IMR-90 (cell line): ENCODE results near the gene DEFB131B. TPM values are rescaled to one million over a fixed set of nuclear protein-coding genes. Genes with fewer than 3 reads are reported as not detected.

Experiments used
- ATAC-seq: fragments of 200-7000 bp; cut with Tn5 transposase; 2 replicates; pipeline ENCODE4 v1.9.1; 2020; ENCODE audit warnings: low read depth, mild to moderate bottlenecking, moderate library complexity
- BruUV-seq: library from RNA; stranded (reverse); fragments of 400-500 nt; replicated peaks from 2 replicates; lab custom pipeline; 2021; lab: Mats Ljungman, UMichigan
- CTCF ChIA-PET: fragments of 300-600 bp; formaldehyde crosslinking; extraction: SDS; loops from one replicate; lab custom pipeline; 2021; ENCODE audit warnings: antibody characterized with exemption; lab: Yijun Ruan, JAX
- POLR2A ChIA-PET: fragments of 300-600 bp; sonication (Branson Sonifier 250); formaldehyde crosslinking; loops from one replicate; lab custom pipeline; 2022; ENCODE audit warnings: antibody characterized with exemption; ENCODE audit not compliant: unreplicated experiment; lab: Charles Lee
- DNase-seq: peaks from one replicate; pipeline ENCODE4 v3.0.0; 2013
- H2AFZ ChIP-seq: replicated peaks from 2 replicates; pipeline ENCODE3; 2013; ENCODE audit warnings: low read length, mild to moderate bottlenecking; ENCODE audit not compliant: poor library complexity
- H2AK5ac ChIP-seq: 2 replicates; pipeline ENCODE4 v1.6.1; 2013; ENCODE audit warnings: low read depth, low read length, inconsistent platforms
- H2AK9ac ChIP-seq: replicated peaks from 2 replicates; pipeline ENCODE3; 2013; ENCODE audit warnings: mild to moderate bottlenecking, low read depth, low read length, moderate library complexity; ENCODE audit not compliant: poor library complexity
- H2BK120ac ChIP-seq: 2 replicates; pipeline ENCODE4 v1.6.1; 2013; ENCODE audit warnings: low read depth, low read length, inconsistent platforms
- H2BK15ac ChIP-seq: 3 replicates; pipeline ENCODE4 v1.6.1; 2013; ENCODE audit warnings: low read depth, low read length, inconsistent platforms
- H2BK20ac ChIP-seq: 2 replicates; pipeline ENCODE4 v1.6.1; 2013; ENCODE audit warnings: low read depth, mild to moderate bottlenecking, inconsistent platforms, low read length, moderate library complexity
- H2BK5ac ChIP-seq: 2 replicates; pipeline ENCODE4 v1.6.1; 2013; ENCODE audit warnings: mild to moderate bottlenecking, low read depth, low read length, inconsistent platforms; ENCODE audit not compliant: poor library complexity, severe bottlenecking
- H3K14ac ChIP-seq: replicated peaks from 2 replicates; pipeline ENCODE4 v1.6.1; 2013; ENCODE audit warnings: low read depth, low read length, inconsistent platforms
- H3K18ac ChIP-seq: 2 replicates; pipeline ENCODE4 v1.6.1; 2013; ENCODE audit warnings: low read depth, low read length, control low read depth
- H3K23ac ChIP-seq: 2 replicates; pipeline ENCODE4 v1.6.1; 2013; ENCODE audit warnings: low read depth, low read length, inconsistent platforms
- H3K27ac ChIP-seq: 2 replicates; pipeline ENCODE4 v1.5.1; 2013; ENCODE audit warnings: mild to moderate bottlenecking, control low read depth, low read length; ENCODE audit not compliant: insufficient read depth
- H3K27me3 ChIP-seq: 2 replicates; pipeline ENCODE4 v1.6.1; 2013; ENCODE audit warnings: low read length; ENCODE audit not compliant: control insufficient read depth, insufficient read depth
- H3K36me3 ChIP-seq: 2 replicates; pipeline ENCODE4 v1.6.1; 2013; ENCODE audit warnings: low read length, mixed read lengths; ENCODE audit not compliant: control insufficient read depth, insufficient read depth
- H3K4ac ChIP-seq: 2 replicates; pipeline ENCODE4 v1.6.1; 2013; ENCODE audit warnings: low read depth, low read length, inconsistent platforms
- H3K4me1 ChIP-seq: 2 replicates; pipeline ENCODE4 v1.6.1; 2013; ENCODE audit warnings: low read length, mixed read lengths; ENCODE audit not compliant: control insufficient read depth, insufficient read depth
- H3K4me2 ChIP-seq: 2 replicates; pipeline ENCODE4 v1.6.1; 2013; ENCODE audit warnings: low read depth, mild to moderate bottlenecking, control low read depth, low read length, moderate library complexity
- H3K4me3 ChIP-seq: 2 replicates; pipeline ENCODE4 v1.5.1; 2013; ENCODE audit warnings: low read depth, mild to moderate bottlenecking, control low read depth, low read length, moderate library complexity; ENCODE audit not compliant: insufficient read depth
- H3K56ac ChIP-seq: 2 replicates; pipeline ENCODE4 v1.6.1; 2013; ENCODE audit warnings: low read length, inconsistent platforms; ENCODE audit not compliant: insufficient read depth; ENCODE audit errors: extremely low read depth
- H3K79me1 ChIP-seq, 2 experiments: 2 replicates each; pipeline ENCODE4 v1.6.1; 2013; ENCODE audit warnings: low read length in 2 of 2, inconsistent platforms in 1 of 2, low read depth in 1 of 2
- H3K9ac ChIP-seq: 2 replicates; pipeline ENCODE4 v1.6.1; 2013; ENCODE audit warnings: low read depth, low read length, control low read depth
- H3K9me1 ChIP-seq: 2 replicates; pipeline ENCODE4 v1.6.1; 2013; ENCODE audit warnings: low read length, inconsistent platforms; ENCODE audit not compliant: insufficient read depth
- H3K9me3 ChIP-seq: 2 replicates; pipeline ENCODE4 v1.6.1; 2013; ENCODE audit warnings: low read length; ENCODE audit not compliant: control insufficient read depth, insufficient read depth
- H4K20me1 ChIP-seq: 2 replicates; pipeline ENCODE4 v1.6.1; 2013; ENCODE audit warnings: low read length, inconsistent platforms; ENCODE audit not compliant: insufficient read depth
- H4K5ac ChIP-seq: 2 replicates; pipeline ENCODE4 v1.6.1; 2013; ENCODE audit warnings: mild to moderate bottlenecking, low read depth, low read length, control low read depth
- H4K8ac ChIP-seq, 2 experiments: 2 replicates each; pipeline ENCODE4 v1.6.1; 2013; ENCODE audit warnings: low read depth in 2 of 2, low read length in 2 of 2, control low read depth in 1 of 2, inconsistent platforms in 1 of 2
- H4K91ac ChIP-seq: 2 replicates; pipeline ENCODE4 v1.6.1; 2013; ENCODE audit warnings: low read depth, low read length, inconsistent platforms; ENCODE audit not compliant: insufficient read depth
- FOS ChIP-seq: fragments of 150-350 bp; IDR thresholded peaks from 2 replicates; pipeline ENCODE4 v1.6.1; 2016; ENCODE audit warnings: low read depth, low read length
- NFE2L2 ChIP-seq: fragments of 150-350 bp; IDR thresholded peaks from 2 replicates; pipeline ENCODE4 v1.6.1; 2016; ENCODE audit warnings: low read depth, mild to moderate bottlenecking, low read length
- RCOR1 ChIP-seq: IDR thresholded peaks from 2 replicates; pipeline ENCODE4 v1.6.1; 2012; ENCODE audit warnings: mild to moderate bottlenecking, low read length, improper control_type of control experiment; ENCODE audit not compliant: insufficient replicate concordance
- WGBS, 2 experiments: methylation state at CpG; one replicate each; pipeline versions ENCODE4 v1.1.5 to v1.1.7; 2013; ENCODE audit warnings: missing lambda C conversion rate in 2 of 2; ENCODE audit not compliant: insufficient read length in 1 of 2; ENCODE audit errors: extremely low coverage in 2 of 2; 5-methylcytosine and 5-hydroxymethylcytosine counted together
- dilution Hi-C: fragments of 300-500 bp; cut with HindIII; formaldehyde crosslinking; loops from one replicate; pipeline ENCODE4 v1.14.3; 2018; ENCODE audit warnings: low sequenced_read_pairs; ENCODE audit not compliant: unreplicated experiment
- in situ Hi-C: fragments of 300-500 bp; cut with MboI; formaldehyde crosslinking; loops from 3 replicates; pipeline ENCODE4 v1.14.3; 2019; ENCODE audit warnings: low sequenced_read_pairs, inconsistent platforms, mixed read lengths
- intact Hi-C: fragments of 100-400 bp; cut with micrococcal nuclease; formaldehyde crosslinking; loops from 2 replicates; pipeline ENCODE4 v1.10.0; 2022
- polyA plus RNA-seq, 3 experiments: library from polyadenylated mRNA; depleted of rRNA; stranded (reverse); fragments of >200 nt; gene quantifications; 2 replicates each; pipeline ENCODE4 v1.2.3, GENCODE V29; 2012; ENCODE audit warnings: low replicate concordance in 1 of 3
- total RNA-seq: library from RNA; depleted of rRNA; stranded (reverse); fragments of >200 nt; gene quantifications from 2 replicates; pipeline ENCODE4 v1.2.3, GENCODE V29; 2012

Gene DEFB131B
- total and polyA plus RNA-seq, 2 of the 4 experiments (the other 2 are of a cell fraction): not detected

DNA sequence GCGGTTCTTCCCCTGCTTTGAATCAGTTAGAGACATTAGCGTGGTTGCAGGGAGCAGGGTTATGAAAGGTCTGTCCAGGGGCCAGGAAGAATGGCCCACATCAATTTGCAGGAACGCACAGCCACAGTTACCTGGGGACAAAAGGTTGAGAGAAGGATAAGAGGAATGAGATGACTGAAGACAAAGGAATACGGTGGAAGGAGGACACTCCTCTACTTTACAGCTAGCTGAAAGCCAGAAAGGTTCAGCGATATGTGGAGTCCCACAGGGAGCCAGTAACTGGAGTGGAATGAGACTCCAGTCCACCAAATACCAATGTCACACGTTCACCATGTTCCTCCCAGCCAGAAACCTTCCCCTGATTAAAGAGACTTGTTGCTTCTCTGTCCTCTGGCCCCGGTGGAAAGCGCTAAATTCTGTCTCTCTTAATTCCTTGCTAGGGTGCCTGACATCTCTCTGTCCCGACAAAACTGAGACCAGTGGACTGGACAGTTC lies 39.4 kb downstream of the DEFB131B start:
- peaks cover 4% of the 10 kb centered on the region; the same call in 1 of the 2 replicates for H3K9me1 ChIP-seq
- H3K4me2 ChIP-seq: no peak overlapping the region
- no peak overlapping the region for H2BK15ac ChIP-seq
- H3K4ac ChIP-seq: no peak overlapping the region
- dilution Hi-C loops: no loop called here
- H3K79me1 ChIP-seq: no peaks in the 10 kb centered on the region
- no peak overlapping the region for H3K9ac ChIP-seq
- ChIA-PET POLR2A (no interaction called here), CTCF (no interaction called here)
- H3K23ac ChIP-seq: no peak overlapping the region
- no TSS peak for BruUV-seq
- no peak overlapping the region for H2BK20ac ChIP-seq
- TF ChIP-seq RCOR1 (no peak), NFE2L2 (no peak), FOS (no peak)
- DNase-seq: peak; percentile 17
- no CpG with 5 or more reads among the region's 9 CpGs for WGBS, 2 experiments
- no peak overlapping the region for H3K27ac ChIP-seq
- H3K4me1 ChIP-seq: peaks cover 3% of the 10 kb centered on the region
- no peak for ATAC-seq
- intact Hi-C loops: no loop called here
- in situ Hi-C loops: no loop called here
- no peak overlapping the region for H3K18ac ChIP-seq
- peak overlapping the region; percentile 28 for H2AK9ac ChIP-seq
- H2AFZ ChIP-seq: no peak overlapping the region
- no peak overlapping the region for H4K91ac ChIP-seq
- no peak overlapping the region for H4K8ac ChIP-seq
- no peaks in the 10 kb centered on the region for H3K9me3 ChIP-seq
- no peak overlapping the region for H2BK5ac ChIP-seq
- H4K5ac ChIP-seq: no peak overlapping the region
- no peak overlapping the region for H3K4me3 ChIP-seq
- H3K14ac ChIP-seq: no peak overlapping the region
- H3K56ac ChIP-seq: no peak overlapping the region
- peaks cover 18% of the 10 kb centered on the region for H3K36me3 ChIP-seq
- peaks cover 5% of the 10 kb centered on the region; the same call in 1 of the 2 replicates for H4K20me1 ChIP-seq
- no peaks in the 10 kb centered on the region for H3K27me3 ChIP-seq
- no peak overlapping the region for H2BK120ac ChIP-seq
- no peak overlapping the region for H2AK5ac ChIP-seq
